Measurements from ENCODE around the gene CES1.
"Not testable (repeated sequence)": the region's sequence is repeated elsewhere in the genome, so short reads cannot be mapped to it uniquely, and the experiment has no call there.

CES1 gene

DNA sequence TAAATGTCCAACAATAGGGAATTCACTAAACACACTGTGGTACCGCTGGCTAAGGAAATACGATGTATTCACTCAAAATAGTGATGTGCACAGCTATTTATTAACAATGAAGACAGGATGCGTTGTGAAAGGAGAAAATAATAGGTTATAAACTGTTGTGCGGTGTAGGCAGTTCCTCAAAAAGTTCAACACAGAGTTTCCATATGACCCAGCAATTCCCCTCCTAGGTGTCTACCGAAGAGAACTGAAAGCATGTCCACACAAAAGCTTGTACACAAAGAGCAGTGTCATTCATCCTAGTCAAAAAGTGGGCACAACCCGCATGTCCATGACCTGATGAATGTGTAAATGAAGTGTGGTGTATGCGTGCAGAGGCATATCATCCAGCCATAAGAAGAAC is 1.2 kb upstream of the CES1 start:
- no peak overlapping the region for H3K27ac ChIP-seq (ENCODE audit: insufficient read depth, low read depth, low read length, poor library complexity, severe bottlenecking)
- no peak overlapping the region for H3K4me3 ChIP-seq (ENCODE audit: insufficient read depth, low read depth, low read length)
- no peaks in the 10 kb centered on the region for H3K27me3 ChIP-seq (ENCODE audit: control insufficient read depth, insufficient read depth, low read length, poor library complexity, severe bottlenecking)
- no peaks in the 10 kb centered on the region for H3K9me3 ChIP-seq (ENCODE audit: control insufficient read depth, low read length)
- H3K36me3 ChIP-seq (ENCODE audit: control insufficient read depth, insufficient read depth, low read length), result no peaks in the 10 kb centered on the region
- 76 to 83% methylated on average over 7 of the region's 7 CpGs for WGBS, 2 experiments
- H3K4me1 ChIP-seq (ENCODE audit: control insufficient read depth, insufficient read depth, low read length), result no peaks in the 10 kb centered on the region

DNA sequence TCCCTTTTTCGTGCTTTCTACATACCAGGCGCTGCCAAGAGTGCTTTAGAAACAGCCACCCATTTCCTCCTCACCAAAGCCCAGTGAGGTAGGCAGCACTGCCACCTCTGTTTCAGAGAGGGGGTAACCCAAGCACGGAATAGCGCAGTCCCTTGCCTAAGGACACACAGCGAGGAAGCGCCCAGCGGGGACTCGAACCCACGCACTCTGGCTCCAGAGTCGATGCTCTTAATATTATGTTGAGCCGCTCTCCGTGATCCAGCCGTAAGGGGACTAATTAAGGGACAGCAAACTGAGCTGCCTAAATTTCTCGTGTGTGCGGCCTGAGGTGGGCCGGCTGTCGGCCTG is 497 bp downstream of the CES1 start:
- Histone ChIP-seq H3K4me1 (ENCODE audit: control insufficient read depth, insufficient read depth, low read length) (no peaks in the 10 kb centered on the region), H3K9me3 (ENCODE audit: control insufficient read depth, low read length) (no peaks in the 10 kb centered on the region), H3K4me3 (ENCODE audit: insufficient read depth, low read depth, low read length) (no peak overlapping the region), H3K36me3 (ENCODE audit: control insufficient read depth, insufficient read depth, low read length) (no peaks in the 10 kb centered on the region), H3K27me3 (ENCODE audit: control insufficient read depth, insufficient read depth, low read length, poor library complexity, severe bottlenecking) (no peaks in the 10 kb centered on the region), H3K27ac (ENCODE audit: insufficient read depth, low read depth, low read length, poor library complexity, severe bottlenecking) (no peak overlapping the region)
- 95% methylated on average over 17 of the region's 17 CpGs for WGBS, 2 experiments

DNA sequence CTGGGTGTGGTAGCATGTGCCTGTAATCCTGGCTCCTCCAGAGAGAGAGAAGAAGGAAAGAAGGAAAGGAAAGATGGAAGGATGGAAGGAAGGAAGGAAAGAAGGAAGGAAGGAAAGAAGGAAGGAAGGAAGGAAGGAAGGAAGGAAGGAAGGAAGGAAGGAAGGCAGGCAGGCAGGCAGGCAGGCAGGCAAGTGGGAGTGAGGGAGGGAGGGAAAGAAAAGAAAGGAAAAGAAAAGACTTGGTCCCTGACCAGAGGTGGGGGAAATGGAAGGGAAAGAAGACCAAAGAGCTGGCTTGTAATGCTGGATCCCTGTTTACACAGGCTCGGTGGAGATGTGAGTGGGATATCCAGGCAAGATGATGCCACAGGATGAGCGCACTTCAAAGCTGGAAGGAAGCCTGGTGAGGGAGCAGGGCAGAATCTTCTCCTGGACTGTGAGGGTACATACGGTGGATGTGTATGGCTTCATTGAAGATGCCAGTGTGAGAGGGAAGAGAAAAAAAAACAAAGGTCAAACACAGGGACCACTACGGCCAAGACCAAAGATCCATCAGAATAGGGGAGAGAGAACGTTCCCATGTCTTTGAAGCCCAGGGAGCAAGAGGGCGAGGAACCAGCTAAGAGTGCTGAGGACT is 2.1 kb downstream of the CES1 start:
- Histone ChIP-seq H3K27me3 (ENCODE audit: control insufficient read depth, insufficient read depth, low read length, poor library complexity, severe bottlenecking) (no peaks in the 10 kb centered on the region), H3K27ac (ENCODE audit: insufficient read depth, low read depth, low read length, poor library complexity, severe bottlenecking) (no peak overlapping the region), H3K4me1 (ENCODE audit: control insufficient read depth, insufficient read depth, low read length) (no peaks in the 10 kb centered on the region), H3K9me3 (ENCODE audit: control insufficient read depth, low read length) (no peaks in the 10 kb centered on the region), H3K36me3 (ENCODE audit: control insufficient read depth, insufficient read depth, low read length) (no peaks in the 10 kb centered on the region), H3K4me3 (ENCODE audit: insufficient read depth, low read depth, low read length) (no peak overlapping the region)
- 93 to 94% methylated on average over 6 of the region's 6 CpGs for WGBS, 2 experiments

DNA sequence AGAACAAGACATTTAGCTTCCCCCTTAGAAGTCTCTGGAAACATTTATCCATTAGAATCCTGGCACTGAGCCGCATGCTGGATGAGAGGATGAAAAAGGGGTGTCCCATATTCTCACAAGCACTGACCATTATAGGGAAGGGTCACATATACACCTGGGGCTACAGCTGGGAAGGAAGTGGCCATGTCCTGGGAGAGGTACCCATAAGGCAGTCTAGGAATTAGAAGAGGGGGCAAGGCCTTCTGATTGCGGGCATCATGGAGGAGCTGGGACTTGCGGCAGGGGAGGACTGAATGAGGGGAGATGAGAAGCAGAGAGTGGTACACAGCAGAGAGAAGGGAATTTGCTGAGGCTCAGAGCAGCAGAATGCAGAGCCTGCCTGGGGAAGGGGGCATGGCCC is 3.7 kb downstream of the CES1 start:
- not testable (repeated sequence) for H3K36me3 ChIP-seq (ENCODE audit: control insufficient read depth, insufficient read depth, low read length); H3K27ac ChIP-seq (ENCODE audit: insufficient read depth, low read depth, low read length, poor library complexity, severe bottlenecking); H3K9me3 ChIP-seq (ENCODE audit: control insufficient read depth, low read length); H3K4me1 ChIP-seq (ENCODE audit: control insufficient read depth, insufficient read depth, low read length); H3K27me3 ChIP-seq (ENCODE audit: control insufficient read depth, insufficient read depth, low read length, poor library complexity, severe bottlenecking); H3K4me3 ChIP-seq (ENCODE audit: insufficient read depth, low read depth, low read length)
- WGBS, 2 experiments, result 92 to 96% methylated on average over 3 of the region's 3 CpGs

DNA sequence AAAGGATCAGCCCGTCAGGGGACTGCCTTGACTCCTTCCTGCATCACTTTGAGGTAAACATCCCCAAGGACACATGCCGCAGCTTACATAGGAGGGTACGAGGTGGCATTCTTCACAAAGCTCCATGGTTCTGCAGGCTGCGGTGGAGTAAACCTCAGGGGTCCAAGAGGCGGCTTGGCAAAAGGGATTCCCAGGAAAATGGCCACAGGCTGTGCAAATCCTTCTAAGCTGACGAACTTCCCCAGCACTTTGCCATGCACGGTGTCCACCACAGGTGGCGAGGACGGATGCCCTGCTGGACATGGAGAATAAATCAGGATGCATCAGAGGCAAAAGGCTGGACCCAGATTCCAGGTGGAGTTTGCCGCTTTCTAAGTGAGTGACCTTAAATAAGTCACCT is 4.2 kb downstream of the CES1 start:
- H3K36me3 ChIP-seq (ENCODE audit: control insufficient read depth, insufficient read depth, low read length), result no peaks in the 10 kb centered on the region
- H3K27me3 ChIP-seq (ENCODE audit: control insufficient read depth, insufficient read depth, low read length, poor library complexity, severe bottlenecking), result no peaks in the 10 kb centered on the region
- H3K9me3 ChIP-seq (ENCODE audit: control insufficient read depth, low read length), result no peaks in the 10 kb centered on the region
- H3K27ac ChIP-seq (ENCODE audit: insufficient read depth, low read depth, low read length, poor library complexity, severe bottlenecking), result no peak overlapping the region
- no peaks in the 10 kb centered on the region for H3K4me1 ChIP-seq (ENCODE audit: control insufficient read depth, insufficient read depth, low read length)
- 85 to 88% methylated on average over 10 of the region's 10 CpGs for WGBS, 2 experiments
- no peak overlapping the region for H3K4me3 ChIP-seq (ENCODE audit: insufficient read depth, low read depth, low read length)

DNA sequence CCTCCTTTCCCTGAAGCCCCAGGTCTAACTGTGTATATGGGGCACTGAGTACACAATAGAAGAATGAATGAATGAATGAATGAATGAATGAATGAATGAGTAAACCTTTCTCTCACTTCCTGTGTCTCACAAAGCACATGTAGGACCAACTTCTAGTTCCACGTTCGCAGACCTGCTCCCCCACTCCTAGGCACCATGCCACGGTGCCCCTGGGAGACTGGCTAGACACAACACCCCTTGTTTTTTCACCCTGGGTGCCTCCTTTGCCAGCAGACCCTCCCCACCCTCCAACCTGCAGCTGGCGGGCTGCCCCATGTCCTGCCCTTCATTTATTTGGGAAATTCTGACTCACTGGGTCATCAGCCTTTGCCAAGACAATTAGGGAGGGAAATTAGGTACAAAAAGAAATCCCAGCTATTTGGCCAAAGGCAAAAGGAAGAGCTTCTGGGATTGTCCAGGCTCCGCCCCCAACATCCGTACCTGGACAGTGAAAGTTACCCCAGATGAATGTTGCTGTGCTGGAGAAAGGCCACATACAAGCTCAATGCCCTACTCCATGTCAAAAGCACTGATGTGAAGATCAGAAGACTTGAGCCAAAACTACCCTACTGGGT is 7.7 kb downstream of the CES1 start:
- no peak overlapping the region for H3K4me3 ChIP-seq (ENCODE audit: insufficient read depth, low read depth, low read length)
- H3K27ac ChIP-seq (ENCODE audit: insufficient read depth, low read depth, low read length, poor library complexity, severe bottlenecking), result no peak overlapping the region
- H3K9me3 ChIP-seq (ENCODE audit: control insufficient read depth, low read length), result no peaks in the 10 kb centered on the region
- H3K36me3 ChIP-seq (ENCODE audit: control insufficient read depth, insufficient read depth, low read length), result no peaks in the 10 kb centered on the region
- H3K4me1 ChIP-seq (ENCODE audit: control insufficient read depth, insufficient read depth, low read length), result no peaks in the 10 kb centered on the region
- H3K27me3 ChIP-seq (ENCODE audit: control insufficient read depth, insufficient read depth, low read length, poor library complexity, severe bottlenecking), result no peaks in the 10 kb centered on the region
- 89 to 92% methylated on average over 6 of the region's 6 CpGs for WGBS, 2 experiments

DNA sequence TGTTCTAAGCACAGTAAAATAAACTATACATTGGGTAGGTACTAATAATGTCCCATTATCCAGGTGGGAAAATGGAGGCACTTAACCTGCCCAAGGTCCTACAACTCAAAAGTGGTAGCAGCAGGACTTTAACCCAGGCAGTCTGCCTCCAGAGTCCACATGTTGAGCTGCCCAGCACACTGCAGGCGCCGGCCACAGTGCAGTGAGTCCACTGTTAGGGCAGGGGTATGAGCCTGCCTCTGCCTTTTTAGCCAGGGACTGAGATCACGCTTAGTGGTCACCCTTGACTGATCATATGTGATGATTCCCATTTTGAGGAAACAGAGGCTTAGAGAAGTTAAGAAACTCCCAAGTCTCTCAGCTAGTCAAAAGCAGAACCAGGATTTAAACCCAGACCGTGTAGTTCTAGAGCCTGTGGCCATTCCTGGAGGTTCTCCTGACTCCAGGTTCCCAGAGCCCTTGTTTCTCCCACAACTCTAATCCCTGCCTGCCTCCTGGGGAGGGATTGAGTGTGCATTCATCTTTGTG is 8.4 kb downstream of the CES1 start:
- WGBS, 2 experiments, result 81 to 83% methylated on average over 4 of the region's 4 CpGs
- no peaks in the 10 kb centered on the region for H3K27me3 ChIP-seq (ENCODE audit: control insufficient read depth, insufficient read depth, low read length, poor library complexity, severe bottlenecking)
- no peaks in the 10 kb centered on the region for H3K4me1 ChIP-seq (ENCODE audit: control insufficient read depth, insufficient read depth, low read length)
- no peak overlapping the region for H3K4me3 ChIP-seq (ENCODE audit: insufficient read depth, low read depth, low read length)
- no peak overlapping the region for H3K27ac ChIP-seq (ENCODE audit: insufficient read depth, low read depth, low read length, poor library complexity, severe bottlenecking)
- no peaks in the 10 kb centered on the region for H3K9me3 ChIP-seq (ENCODE audit: control insufficient read depth, low read length)
- H3K36me3 ChIP-seq (ENCODE audit: control insufficient read depth, insufficient read depth, low read length), result no peaks in the 10 kb centered on the region

DNA sequence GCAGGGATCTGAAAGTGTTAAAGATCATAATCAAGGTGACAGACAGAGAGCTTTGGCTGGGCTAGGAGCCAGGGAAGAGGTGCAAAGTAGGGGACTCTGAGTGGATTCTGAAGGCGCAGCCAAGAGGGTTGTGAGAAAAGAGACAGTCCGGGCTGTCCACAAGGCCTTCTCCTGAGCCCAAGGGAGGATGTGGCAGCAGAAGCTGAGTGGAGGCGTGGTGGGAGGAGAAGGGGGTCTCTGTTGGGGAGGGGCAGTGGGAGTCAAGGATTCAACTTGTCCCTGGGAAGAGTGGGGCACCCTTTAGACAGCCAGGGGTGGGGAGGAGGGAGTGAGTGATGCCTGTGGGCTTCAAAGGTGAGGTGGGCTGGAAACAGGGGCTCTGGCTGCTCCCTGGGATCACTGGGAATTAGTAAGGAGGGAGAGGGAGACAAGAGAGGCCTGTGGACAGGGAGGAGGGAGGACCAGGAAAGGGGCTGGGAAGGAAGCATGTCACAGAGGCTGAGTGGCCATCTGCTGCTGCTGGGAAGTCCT is 10.6 kb downstream of the CES1 start:
- H3K27ac ChIP-seq (ENCODE audit: insufficient read depth, low read depth, low read length, poor library complexity, severe bottlenecking), result no peak overlapping the region
- H3K9me3 ChIP-seq (ENCODE audit: control insufficient read depth, low read length), result no peaks in the 10 kb centered on the region
- 87 to 91% methylated on average over 3 of the region's 3 CpGs for WGBS, 2 experiments
- H3K4me1 ChIP-seq (ENCODE audit: control insufficient read depth, insufficient read depth, low read length), result no peaks in the 10 kb centered on the region
- no peak overlapping the region for H3K4me3 ChIP-seq (ENCODE audit: insufficient read depth, low read depth, low read length)
- H3K27me3 ChIP-seq (ENCODE audit: control insufficient read depth, insufficient read depth, low read length, poor library complexity, severe bottlenecking), result no peaks in the 10 kb centered on the region
- H3K36me3 ChIP-seq (ENCODE audit: control insufficient read depth, insufficient read depth, low read length), result no peaks in the 10 kb centered on the region

DNA sequence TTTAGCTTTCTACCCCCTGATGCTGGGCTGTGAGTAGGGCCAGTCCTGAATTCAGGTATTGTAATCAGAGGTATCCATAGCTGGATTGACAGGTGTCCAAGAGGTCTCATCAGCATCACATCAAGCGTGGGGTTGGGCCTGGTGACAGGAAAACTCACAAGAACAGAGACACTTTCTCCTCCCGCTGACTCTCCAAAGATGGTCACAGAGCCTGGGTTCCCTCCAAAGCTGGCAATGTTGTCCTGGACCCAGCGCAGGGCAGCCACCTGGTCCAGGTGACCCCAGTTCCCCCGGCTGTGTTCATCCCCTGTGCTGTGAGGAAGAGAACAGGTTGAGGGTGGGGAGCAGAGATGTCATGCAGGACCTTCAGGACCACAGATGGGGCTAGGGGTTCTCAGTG is 11.7 kb downstream of the CES1 start:
- Histone ChIP-seq H3K4me1 (ENCODE audit: control insufficient read depth, insufficient read depth, low read length) (no peaks in the 10 kb centered on the region), H3K27me3 (ENCODE audit: control insufficient read depth, insufficient read depth, low read length, poor library complexity, severe bottlenecking) (no peaks in the 10 kb centered on the region), H3K27ac (ENCODE audit: insufficient read depth, low read depth, low read length, poor library complexity, severe bottlenecking) (no peak overlapping the region), H3K9me3 (ENCODE audit: control insufficient read depth, low read length) (no peaks in the 10 kb centered on the region), H3K36me3 (ENCODE audit: control insufficient read depth, insufficient read depth, low read length) (no peaks in the 10 kb centered on the region), H3K4me3 (ENCODE audit: insufficient read depth, low read depth, low read length) (no peak overlapping the region)
- 92 to 93% methylated on average over 4 of the region's 4 CpGs for WGBS, 2 experiments

DNA sequence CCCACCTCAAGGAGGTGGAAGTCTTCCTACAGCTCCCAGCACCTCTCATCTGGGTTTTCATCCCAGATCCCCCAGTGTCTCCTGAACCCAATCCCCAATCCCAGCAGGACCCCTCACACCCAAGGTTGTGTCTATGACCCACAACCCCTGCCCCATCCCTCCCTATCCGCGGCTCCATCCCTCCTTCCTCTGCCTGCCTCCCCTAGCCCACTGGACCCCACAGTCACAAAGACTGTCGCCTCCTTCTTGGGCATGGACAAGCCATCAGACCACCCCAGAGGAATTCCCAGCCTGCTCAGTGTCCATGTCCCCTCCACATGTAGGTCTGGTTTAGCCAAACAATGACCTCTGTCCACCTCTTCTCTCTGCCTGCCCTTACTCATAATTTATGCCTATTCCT is 12.3 kb downstream of the CES1 start:
- no peaks in the 10 kb centered on the region for H3K36me3 ChIP-seq (ENCODE audit: control insufficient read depth, insufficient read depth, low read length)
- H3K27me3 ChIP-seq (ENCODE audit: control insufficient read depth, insufficient read depth, low read length, poor library complexity, severe bottlenecking), result no peaks in the 10 kb centered on the region
- H3K4me1 ChIP-seq (ENCODE audit: control insufficient read depth, insufficient read depth, low read length), result no peaks in the 10 kb centered on the region
- H3K27ac ChIP-seq (ENCODE audit: insufficient read depth, low read depth, low read length, poor library complexity, severe bottlenecking), result no peak overlapping the region
- H3K9me3 ChIP-seq (ENCODE audit: control insufficient read depth, low read length), result no peaks in the 10 kb centered on the region
- WGBS, 2 experiments, result 88 to 92% methylated on average over 3 of the region's 3 CpGs
- H3K4me3 ChIP-seq (ENCODE audit: insufficient read depth, low read depth, low read length), result no peak overlapping the region
